ENCODE data around the gene TSPYL4.
A peak's percentile ranks its signal among the peaks of the same experiment; 100 is the strongest.

The TSPYL4 gene

DNA sequence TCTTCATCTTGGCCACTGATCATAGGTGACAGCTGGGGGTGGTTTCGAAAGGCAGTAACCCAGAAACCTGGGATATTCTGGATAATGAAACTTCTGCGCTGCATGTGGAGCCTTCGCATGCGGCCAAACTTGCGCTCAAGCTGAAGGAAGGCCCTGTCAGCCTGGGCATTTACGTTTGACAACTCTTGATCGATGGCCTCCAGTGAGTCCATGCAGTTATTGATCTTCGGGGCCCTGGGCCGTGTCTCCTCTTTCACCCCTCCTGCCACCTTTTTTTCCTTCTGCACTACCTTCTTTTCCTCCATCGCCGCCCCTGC, 729 bp downstream of the TSPYL4 start:
- WGBS, 2 experiments (ENCODE audit: insufficient coverage in 2 of 2) = 66% methylated on average over 11 of the region's 11 CpGs
- H3K27ac ChIP-seq (ENCODE audit: low read depth, low read length, severe bottlenecking) = peak overlapping the region; percentile 99

DNA sequence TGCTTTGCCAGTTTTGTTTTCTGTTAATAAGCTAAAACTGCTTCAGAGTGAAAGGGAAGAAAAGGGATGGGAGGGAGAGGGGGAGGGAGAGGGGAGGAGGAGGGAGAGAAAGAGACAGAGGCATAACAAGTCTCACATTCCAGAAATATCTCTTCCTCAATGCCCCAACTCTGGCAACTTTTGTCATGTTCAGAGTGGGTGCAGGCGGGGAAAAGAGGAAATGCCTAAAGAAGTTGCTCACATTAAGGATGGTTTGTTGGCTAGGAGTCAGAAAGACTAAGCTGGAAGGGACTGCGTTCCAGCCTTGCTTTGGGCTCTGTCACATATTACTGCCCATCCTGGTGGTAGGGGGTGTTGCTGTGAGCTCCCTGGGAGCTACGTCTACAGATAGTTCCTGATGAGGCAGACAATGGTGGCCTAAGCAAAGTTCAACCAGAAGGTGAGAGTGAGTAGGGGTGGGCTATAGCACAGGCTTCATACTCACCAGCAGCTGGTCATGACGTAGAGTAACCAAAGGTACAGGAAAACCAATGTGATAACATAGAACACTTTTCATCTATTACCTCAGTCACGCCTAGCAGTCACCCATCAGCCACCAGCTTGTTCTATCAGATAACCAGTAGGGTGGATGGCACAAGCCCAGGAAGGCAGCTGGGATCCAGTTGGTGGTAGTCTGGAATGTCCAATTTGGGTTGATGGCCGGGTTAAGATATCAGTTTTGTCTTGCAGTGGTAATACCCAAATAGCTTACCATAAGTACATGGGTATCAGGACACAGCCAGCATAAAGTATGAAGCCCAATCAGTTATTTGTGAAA, 2.1 kb downstream of the TSPYL4 start:
- peak overlapping the region; percentile 87 for H3K4me3 ChIP-seq (ENCODE audit: extremely low read depth, insufficient read depth, low read length, poor library complexity, severe bottlenecking)

More for the DNA sequence above, 729 bp downstream of the TSPYL4 start:
- Histone ChIP-seq H3K36me3 (ENCODE audit: control insufficient read depth, insufficient read depth, low read length) (peaks cover 7% of the 10 kb centered on the region), H3K4me1 (ENCODE audit: control insufficient read depth, insufficient read depth, low read length, poor library complexity, severe bottlenecking) (peaks cover 17% of the 10 kb centered on the region), H3K9me3 (ENCODE audit: control insufficient read depth, low read length) (no peaks in the 10 kb centered on the region), H3K4me3 (ENCODE audit: extremely low read depth, insufficient read depth, low read length, poor library complexity, severe bottlenecking) (peak overlapping the region; percentile 87)

DNA sequence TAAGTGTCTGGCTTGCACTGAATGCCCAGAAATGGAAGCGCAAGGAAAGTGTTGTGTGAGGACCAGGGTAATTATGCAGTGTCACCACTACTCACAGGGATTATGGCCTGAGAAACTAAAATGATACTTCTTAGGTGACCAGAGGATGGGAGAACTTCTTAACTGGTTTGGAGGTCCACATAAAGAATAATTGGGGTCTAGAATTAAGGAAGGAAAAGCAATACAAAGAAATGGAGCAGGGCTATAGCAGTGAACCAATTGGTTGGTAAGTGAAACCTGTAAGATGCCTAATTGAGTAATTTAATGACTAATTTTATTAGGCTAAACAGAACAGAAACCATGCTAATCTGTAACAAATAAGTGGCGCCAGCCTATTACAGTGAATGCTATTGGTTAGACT, 5.3 kb downstream of the TSPYL4 start:
- Histone ChIP-seq H3K36me3 (ENCODE audit: control insufficient read depth, insufficient read depth, low read length) (peaks cover 7% of the 10 kb centered on the region), H3K9me3 (ENCODE audit: control insufficient read depth, low read length) (no peaks in the 10 kb centered on the region)

More for the DNA sequence above, 2.1 kb downstream of the TSPYL4 start:
- Histone ChIP-seq H3K27ac (ENCODE audit: low read depth, low read length, severe bottlenecking) (peak overlapping the region; percentile 55), H3K9me3 (ENCODE audit: control insufficient read depth, low read length) (no peaks in the 10 kb centered on the region), H3K4me1 (ENCODE audit: control insufficient read depth, insufficient read depth, low read length, poor library complexity, severe bottlenecking) (peaks cover 17% of the 10 kb centered on the region), H3K36me3 (ENCODE audit: control insufficient read depth, insufficient read depth, low read length) (peaks cover 7% of the 10 kb centered on the region)
- 39 to 57% methylated on average over 1 to 3 of the region's 6 CpGs for WGBS, 2 experiments (ENCODE audit: insufficient coverage in 2 of 2)

DNA sequence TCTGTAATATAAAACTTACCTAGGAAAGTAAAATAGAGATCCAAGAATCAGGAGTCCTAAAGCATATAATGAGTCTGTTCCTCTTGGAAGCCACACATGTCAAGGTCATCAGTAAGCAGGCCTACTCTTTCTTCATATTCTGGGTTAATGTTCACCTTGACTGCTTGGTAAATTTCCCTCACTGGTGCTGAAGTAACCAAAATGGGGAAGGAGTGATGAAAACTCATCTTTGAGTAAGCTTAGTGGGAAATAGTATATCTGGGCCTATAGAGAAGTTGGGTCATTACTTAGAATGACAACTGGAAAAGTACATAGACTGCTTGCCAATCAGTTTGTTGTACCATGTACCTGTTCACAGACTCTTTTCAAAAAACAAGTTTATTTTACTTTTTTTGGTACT, 6.6 kb downstream of the TSPYL4 start:
- no peak overlapping the region for H3K4me3 ChIP-seq (ENCODE audit: extremely low read depth, insufficient read depth, low read length, poor library complexity, severe bottlenecking)
- H3K36me3 ChIP-seq (ENCODE audit: control insufficient read depth, insufficient read depth, low read length) = peaks cover 1% of the 10 kb centered on the region
- H3K9me3 ChIP-seq (ENCODE audit: control insufficient read depth, low read length) = no peaks in the 10 kb centered on the region
- H3K27ac ChIP-seq (ENCODE audit: low read depth, low read length, severe bottlenecking) = no peak overlapping the region
- peaks cover 6% of the 10 kb centered on the region for H3K4me1 ChIP-seq (ENCODE audit: control insufficient read depth, insufficient read depth, low read length, poor library complexity, severe bottlenecking)

More for the DNA sequence above, 5.3 kb downstream of the TSPYL4 start:
- Histone ChIP-seq H3K27ac (ENCODE audit: low read depth, low read length, severe bottlenecking) (no peak overlapping the region), H3K4me3 (ENCODE audit: extremely low read depth, insufficient read depth, low read length, poor library complexity, severe bottlenecking) (no peak overlapping the region), H3K4me1 (ENCODE audit: control insufficient read depth, insufficient read depth, low read length, poor library complexity, severe bottlenecking) (peaks cover 13% of the 10 kb centered on the region)
- 93 to 100% methylated on average over 1 of the region's 2 CpGs for WGBS, 2 experiments (ENCODE audit: insufficient coverage in 2 of 2)

DNA sequence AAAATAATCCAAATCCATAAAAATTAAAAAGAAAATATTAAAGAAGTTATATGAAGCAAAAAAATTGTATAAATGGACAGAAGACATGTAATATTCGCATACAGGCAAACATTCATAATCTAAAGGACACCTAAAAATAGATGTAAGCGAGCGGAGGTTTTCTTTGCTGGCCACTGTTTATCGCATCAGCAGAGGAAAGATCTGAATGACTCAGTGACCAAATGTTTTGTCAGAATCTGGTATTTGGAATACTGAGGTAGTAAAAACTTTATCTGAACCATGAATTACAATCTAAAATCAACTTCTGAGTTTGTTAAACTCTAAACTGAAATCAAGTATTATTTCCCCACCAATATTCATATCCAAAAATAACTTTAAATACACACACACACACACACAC, 7.8 kb downstream of the TSPYL4 start:
- no peak overlapping the region for H3K4me3 ChIP-seq (ENCODE audit: extremely low read depth, insufficient read depth, low read length, poor library complexity, severe bottlenecking)
- H3K4me1 ChIP-seq (ENCODE audit: control insufficient read depth, insufficient read depth, low read length, poor library complexity, severe bottlenecking) = no peaks in the 10 kb centered on the region
- H3K9me3 ChIP-seq (ENCODE audit: control insufficient read depth, low read length) = no peaks in the 10 kb centered on the region
- H3K27ac ChIP-seq (ENCODE audit: low read depth, low read length, severe bottlenecking) = no peak overlapping the region
- WGBS, 2 experiments (ENCODE audit: insufficient coverage in 2 of 2) = no CpG with 5 or more reads among the region's 4 CpGs
- H3K36me3 ChIP-seq (ENCODE audit: control insufficient read depth, insufficient read depth, low read length) = no peaks in the 10 kb centered on the region

DNA sequence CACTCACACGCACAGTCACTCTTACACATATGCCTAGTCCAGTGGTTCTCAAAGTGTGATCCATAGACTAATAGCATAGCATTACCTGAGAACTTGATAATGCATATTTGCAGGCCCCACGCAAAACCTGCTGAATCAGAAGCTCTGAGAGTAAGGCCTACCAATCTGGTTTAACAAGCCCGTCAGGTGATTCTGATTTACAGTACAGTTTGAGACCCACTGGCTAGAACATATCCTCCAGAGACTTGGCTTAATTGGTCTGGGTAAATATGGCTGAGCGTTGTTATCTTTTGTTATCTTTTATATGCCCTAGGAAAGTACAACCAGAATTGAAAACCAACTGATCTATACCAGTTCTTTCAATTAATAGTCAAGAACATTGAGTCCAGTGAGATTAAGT, 9.6 kb downstream of the TSPYL4 start:
- WGBS, 2 experiments (ENCODE audit: insufficient coverage in 2 of 2) = 88 to 95% methylated on average over 2 of the region's 4 CpGs
- H3K4me3 ChIP-seq (ENCODE audit: extremely low read depth, insufficient read depth, low read length, poor library complexity, severe bottlenecking) = no peak overlapping the region
- no peak overlapping the region for H3K27ac ChIP-seq (ENCODE audit: low read depth, low read length, severe bottlenecking)

DNA sequence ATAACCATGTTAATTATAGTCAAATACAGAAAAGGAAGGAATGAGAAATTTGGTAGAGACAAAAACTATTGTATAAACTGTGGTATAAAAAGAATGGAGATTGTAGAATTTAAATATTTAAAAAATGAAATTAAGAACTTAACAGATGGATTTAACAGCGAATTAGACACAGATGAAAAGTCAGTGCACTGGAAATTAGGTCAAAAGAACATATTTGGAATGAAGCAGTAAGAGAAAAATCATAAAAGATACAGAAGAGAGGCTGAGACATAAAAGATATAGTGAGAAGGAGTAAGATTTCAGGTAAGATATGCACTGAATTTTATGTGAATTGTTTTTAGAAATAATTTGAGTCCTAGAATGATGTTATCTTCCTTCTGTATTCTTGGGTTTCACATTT, 14.0 kb downstream of the TSPYL4 start:
- Histone ChIP-seq H3K4me3 (ENCODE audit: extremely low read depth, insufficient read depth, low read length, poor library complexity, severe bottlenecking) (no peak overlapping the region), H3K27ac (ENCODE audit: low read depth, low read length, severe bottlenecking) (no peak overlapping the region)
- WGBS, 2 experiments (ENCODE audit: insufficient coverage in 2 of 2) = 100% methylated on average over 1 of the region's 1 CpG

More for the DNA sequence above, 9.6 kb downstream of the TSPYL4 start:
- no peaks in the 10 kb centered on the region for H3K4me1 ChIP-seq (ENCODE audit: control insufficient read depth, insufficient read depth, low read length, poor library complexity, severe bottlenecking)
- H3K9me3 ChIP-seq (ENCODE audit: control insufficient read depth, low read length) = no peaks in the 10 kb centered on the region
- H3K36me3 ChIP-seq (ENCODE audit: control insufficient read depth, insufficient read depth, low read length) = no peaks in the 10 kb centered on the region

DNA sequence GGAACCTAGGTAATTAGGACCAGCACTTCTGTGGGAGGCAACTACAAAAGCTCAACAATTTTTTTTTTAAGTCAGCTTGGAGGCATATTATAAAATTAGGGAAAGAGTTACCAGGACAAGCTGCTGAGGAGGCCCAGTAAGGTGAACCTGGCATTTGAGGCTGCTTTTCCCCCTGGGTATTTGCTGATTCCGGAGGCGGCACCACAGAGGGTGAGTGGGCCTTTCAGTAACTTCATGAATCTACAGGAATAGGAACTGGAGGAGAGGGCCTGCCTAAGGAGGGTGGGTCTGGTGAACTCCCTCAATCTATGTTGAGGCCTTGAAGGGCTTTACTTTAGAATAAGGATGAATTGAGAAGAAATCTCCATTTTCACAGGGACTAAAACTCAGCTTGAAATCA, 14.6 kb downstream of the TSPYL4 start:
- Histone ChIP-seq H3K4me1 (ENCODE audit: control insufficient read depth, insufficient read depth, low read length, poor library complexity, severe bottlenecking) (no peaks in the 10 kb centered on the region), H3K9me3 (ENCODE audit: control insufficient read depth, low read length) (no peaks in the 10 kb centered on the region), H3K4me3 (ENCODE audit: extremely low read depth, insufficient read depth, low read length, poor library complexity, severe bottlenecking) (no peak overlapping the region), H3K27ac (ENCODE audit: low read depth, low read length, severe bottlenecking) (no peak overlapping the region), H3K36me3 (ENCODE audit: control insufficient read depth, insufficient read depth, low read length) (no peaks in the 10 kb centered on the region)
- 100% methylated on average over 1 of the region's 2 CpGs; no CpG with 5 or more reads in 1 of the 2 experiments for WGBS, 2 experiments (ENCODE audit: insufficient coverage in 2 of 2)

More for the DNA sequence above, 14.0 kb downstream of the TSPYL4 start:
- Histone ChIP-seq H3K4me1 (ENCODE audit: control insufficient read depth, insufficient read depth, low read length, poor library complexity, severe bottlenecking) (no peaks in the 10 kb centered on the region), H3K36me3 (ENCODE audit: control insufficient read depth, insufficient read depth, low read length) (no peaks in the 10 kb centered on the region), H3K9me3 (ENCODE audit: control insufficient read depth, low read length) (no peaks in the 10 kb centered on the region)

DNA sequence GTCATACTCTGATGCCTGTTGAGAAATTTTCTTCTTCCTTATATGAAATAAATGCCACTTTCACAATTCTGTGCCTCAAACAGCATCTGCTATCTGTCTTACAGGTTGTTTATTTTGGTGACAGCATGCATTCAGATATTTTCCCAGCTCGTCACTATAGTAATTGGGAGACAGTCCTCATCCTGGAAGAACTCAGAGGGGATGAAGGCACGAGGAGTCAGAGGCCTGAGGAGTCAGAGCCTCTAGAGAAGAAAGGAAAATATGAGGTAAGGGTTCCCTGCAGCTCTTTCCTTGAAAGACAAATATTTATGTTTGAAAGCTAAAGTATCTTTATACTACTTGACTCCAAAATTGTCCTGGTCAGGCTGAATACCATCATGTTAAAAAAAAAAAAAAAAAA, 15.8 kb downstream of the TSPYL4 start:
- Histone ChIP-seq H3K4me1 (ENCODE audit: control insufficient read depth, insufficient read depth, low read length, poor library complexity, severe bottlenecking) (no peaks in the 10 kb centered on the region), H3K27ac (ENCODE audit: low read depth, low read length, severe bottlenecking) (no peak overlapping the region), H3K36me3 (ENCODE audit: control insufficient read depth, insufficient read depth, low read length) (no peaks in the 10 kb centered on the region), H3K4me3 (ENCODE audit: extremely low read depth, insufficient read depth, low read length, poor library complexity, severe bottlenecking) (no peak overlapping the region), H3K9me3 (ENCODE audit: control insufficient read depth, low read length) (no peaks in the 10 kb centered on the region)
- 70 to 93% methylated on average over 2 of the region's 2 CpGs for WGBS, 2 experiments (ENCODE audit: insufficient coverage in 2 of 2)

DNA sequence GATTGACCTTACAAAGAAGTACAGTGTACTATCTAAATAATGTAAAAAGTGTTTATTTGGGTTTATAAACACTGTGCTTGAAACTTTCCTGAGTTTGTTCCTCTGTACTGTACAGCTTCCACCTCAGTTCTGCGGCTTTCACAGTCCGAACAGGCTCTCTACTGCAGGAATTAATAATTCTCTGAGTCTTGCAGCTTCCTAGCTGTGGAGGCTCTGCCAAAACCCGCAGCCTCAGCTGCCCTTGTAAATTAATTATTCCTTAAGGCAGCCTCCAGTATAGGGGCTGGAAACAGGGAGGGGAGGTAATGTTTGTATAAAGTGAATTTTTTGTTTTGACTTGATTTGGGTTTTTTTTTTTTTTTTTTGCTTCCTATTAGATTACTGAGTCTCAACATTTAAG, 19.2 kb downstream of the TSPYL4 start:
- H3K36me3 ChIP-seq (ENCODE audit: control insufficient read depth, insufficient read depth, low read length) = no peaks in the 10 kb centered on the region
- WGBS, 2 experiments (ENCODE audit: insufficient coverage in 2 of 2) = 97 to 100% methylated on average over 1 to 3 of the region's 3 CpGs
- no peaks in the 10 kb centered on the region for H3K9me3 ChIP-seq (ENCODE audit: control insufficient read depth, low read length)
- H3K27ac ChIP-seq (ENCODE audit: low read depth, low read length, severe bottlenecking) = no peak overlapping the region
- H3K4me3 ChIP-seq (ENCODE audit: extremely low read depth, insufficient read depth, low read length, poor library complexity, severe bottlenecking) = no peak overlapping the region
- H3K4me1 ChIP-seq (ENCODE audit: control insufficient read depth, insufficient read depth, low read length, poor library complexity, severe bottlenecking) = no peaks in the 10 kb centered on the region

DNA sequence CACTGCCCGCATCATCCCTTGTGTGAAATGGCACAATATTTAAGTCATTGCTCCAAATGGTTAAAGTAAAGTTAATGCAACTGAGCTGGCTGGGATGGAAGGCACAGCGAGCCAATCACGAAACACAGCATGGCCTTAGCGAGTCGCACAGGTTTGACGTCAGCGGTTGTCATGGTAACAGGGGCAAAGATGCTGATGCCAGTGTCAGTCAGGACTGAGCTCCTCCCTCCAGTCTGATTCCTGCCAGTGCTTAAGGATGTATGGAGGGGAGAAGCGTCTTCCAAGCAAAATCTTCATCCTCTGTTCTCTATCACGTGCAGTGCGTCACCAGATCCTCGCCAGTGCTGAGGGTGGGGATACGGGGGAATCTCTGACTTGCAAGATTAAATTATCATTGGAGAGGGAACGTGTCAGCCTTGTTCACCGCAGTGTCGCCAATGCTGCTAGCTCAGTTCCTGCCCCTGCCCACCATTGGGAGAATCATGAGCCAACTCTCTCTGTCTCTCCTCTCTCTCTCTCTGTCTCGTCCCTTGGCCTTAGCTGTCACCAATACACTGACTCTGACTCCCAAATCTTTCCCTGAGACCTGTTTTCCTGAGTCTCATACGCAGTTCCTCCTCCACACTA, 24.5 kb downstream of the TSPYL4 start:
- Histone ChIP-seq H3K36me3 (ENCODE audit: control insufficient read depth, insufficient read depth, low read length) (no peaks in the 10 kb centered on the region), H3K4me3 (ENCODE audit: extremely low read depth, insufficient read depth, low read length, poor library complexity, severe bottlenecking) (no peak overlapping the region), H3K27ac (ENCODE audit: low read depth, low read length, severe bottlenecking) (no peak overlapping the region), H3K4me1 (ENCODE audit: control insufficient read depth, insufficient read depth, low read length, poor library complexity, severe bottlenecking) (no peaks in the 10 kb centered on the region), H3K9me3 (ENCODE audit: control insufficient read depth, low read length) (no peaks in the 10 kb centered on the region)
- WGBS, 2 experiments (ENCODE audit: insufficient coverage in 2 of 2) = 91 to 92% methylated on average over 15 of the region's 17 CpGs

All from mesodermal cell (in vitro differentiated cells).